Raji (cell line): ENCODE data around the gene CYB5R3.

ENCODE experiments used
- POLR2A ChIP-seq: IDR thresholded peaks from 2 replicates; pipeline ENCODE4 v1.6.1; 2011; ENCODE audit warnings: low read depth, low read length, control low read depth; ENCODE audit not compliant: insufficient read depth

Gene CYB5R3

GRCh38 chr22:42622061-42622710 lies 27.0 kb downstream of the CYB5R3 start:
- no peak for TF ChIP-seq POLR2A

GRCh38 chr22:42621505-42622002 lies 27.6 kb downstream of the CYB5R3 start:
- no peak for TF ChIP-seq POLR2A

- TF ChIP-seq POLR2A = no peak
These were observed 29.1 kb downstream of the CYB5R3 start for GRCh38 chr22:42620084-42620483.

DNA sequence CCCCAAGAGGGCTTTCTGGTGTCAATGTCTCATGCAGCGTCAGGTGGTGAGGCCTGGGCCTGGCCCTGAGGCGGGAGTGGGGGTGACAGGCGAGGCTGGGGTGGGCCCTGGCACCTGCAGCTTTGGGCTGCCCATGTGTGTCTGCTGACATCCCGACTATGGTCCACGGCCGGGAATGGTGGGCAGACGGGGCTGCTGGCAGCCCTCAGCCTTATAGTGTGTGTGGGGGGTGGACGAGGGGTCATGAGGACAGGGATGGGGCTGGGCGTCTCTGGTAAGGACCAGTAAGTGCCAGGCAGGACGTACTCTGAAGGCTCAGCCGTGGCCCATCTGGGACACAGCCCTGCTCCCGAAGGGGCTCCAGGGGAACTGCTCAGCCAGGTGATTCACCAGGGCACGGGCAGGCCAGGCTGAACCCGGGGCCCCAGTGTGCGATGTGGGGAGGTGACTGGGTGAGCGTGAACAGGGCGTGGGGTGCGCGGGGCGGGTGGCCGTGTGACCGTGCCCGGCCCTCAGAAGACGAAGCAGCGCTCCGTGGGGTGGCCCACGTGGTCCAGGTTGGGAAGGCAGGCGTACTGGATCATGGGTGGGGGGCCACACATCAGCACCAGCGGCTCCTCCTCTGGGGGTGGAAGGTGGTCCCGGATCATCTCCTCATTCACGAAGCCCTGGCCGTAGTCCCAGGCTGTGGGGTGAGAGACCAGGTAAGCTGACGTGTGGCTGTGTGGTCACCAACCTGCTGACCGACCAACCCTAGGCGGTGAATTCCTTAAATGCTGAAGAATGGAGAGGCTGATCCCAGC lies 29.7 kb downstream of the CYB5R3 start:
- TF ChIP-seq POLR2A = no peak

DNA sequence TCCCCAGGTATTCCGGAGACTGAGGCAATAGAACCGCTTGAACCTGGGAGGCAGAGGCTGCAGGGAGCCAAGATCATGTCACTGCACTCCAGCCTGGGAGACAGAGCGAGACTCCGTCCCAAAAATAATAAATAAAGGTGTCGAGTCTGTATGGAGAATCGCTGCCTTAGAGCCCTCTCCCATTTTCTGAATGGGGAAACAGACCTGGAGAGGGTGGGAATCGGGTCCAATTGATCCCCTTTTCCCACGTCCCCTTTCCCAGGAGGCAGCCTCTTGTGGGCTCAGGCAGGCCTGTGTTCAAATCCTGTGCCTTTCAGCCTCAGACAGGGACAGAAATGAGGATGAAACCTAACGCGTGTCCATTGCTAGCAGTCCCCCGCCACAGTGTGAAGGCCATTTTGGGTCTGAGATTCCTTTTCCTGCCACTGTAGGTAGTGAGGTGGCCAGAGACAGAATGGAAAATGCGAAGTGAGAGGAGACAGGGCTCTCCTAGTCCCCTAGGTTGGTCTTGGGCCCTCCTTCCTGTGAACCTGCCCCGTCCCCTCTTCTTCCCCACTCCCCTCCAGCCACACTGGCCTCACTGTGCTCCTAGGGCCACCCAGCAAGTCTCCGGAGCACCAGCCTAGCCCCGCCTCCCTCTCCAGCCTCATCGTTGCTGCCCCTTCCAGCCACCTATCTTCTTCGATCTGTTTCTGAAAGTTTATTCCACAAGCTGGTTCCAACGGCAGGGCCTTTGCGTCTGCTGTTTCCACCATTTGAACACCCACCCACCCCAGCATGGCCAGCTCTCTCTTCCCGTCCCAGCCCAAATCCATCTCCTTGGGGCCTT lies 31.8 kb downstream of the CYB5R3 start:
- TF ChIP-seq POLR2A = 0 out of 2 replicates have a peak, but pooled peaks have one; percentile 18

DNA sequence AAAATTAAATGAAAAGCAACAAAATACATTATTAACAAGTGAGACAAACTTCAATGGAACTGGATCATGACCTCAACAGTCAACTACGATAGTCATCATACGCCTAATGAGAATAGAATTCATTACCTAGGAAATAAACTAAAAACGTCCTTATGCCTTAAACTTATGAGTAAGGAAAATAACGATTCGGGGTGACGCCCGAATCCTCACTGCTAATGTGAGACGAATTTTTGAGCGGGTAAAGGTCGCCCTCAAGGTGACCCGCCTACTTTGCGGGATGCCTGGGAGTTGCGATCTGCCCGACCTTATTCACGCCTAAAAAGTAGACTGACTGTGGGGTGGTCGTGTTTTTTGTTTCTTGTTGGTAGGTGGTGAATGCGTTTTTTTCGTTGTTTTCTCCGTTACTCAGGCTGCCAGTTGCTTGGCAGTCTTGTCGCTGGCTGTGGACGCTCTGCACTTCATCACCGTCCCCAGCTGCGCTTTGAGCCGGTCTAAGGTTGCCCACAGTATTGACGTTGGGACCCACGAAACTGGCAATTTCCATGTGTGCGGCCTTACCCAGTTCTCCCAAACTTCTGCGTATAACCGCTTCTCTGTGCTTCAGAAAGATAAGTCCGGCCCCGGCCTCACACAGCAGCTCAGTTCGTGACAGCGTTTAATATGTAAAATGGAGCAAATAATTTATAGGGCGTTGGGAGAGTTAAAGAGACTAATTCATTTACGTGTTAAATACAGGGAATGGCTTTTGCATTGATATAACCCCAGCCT lies 33.9 kb downstream of the CYB5R3 start:
- peak; percentile 100 for TF ChIP-seq POLR2A

DNA sequence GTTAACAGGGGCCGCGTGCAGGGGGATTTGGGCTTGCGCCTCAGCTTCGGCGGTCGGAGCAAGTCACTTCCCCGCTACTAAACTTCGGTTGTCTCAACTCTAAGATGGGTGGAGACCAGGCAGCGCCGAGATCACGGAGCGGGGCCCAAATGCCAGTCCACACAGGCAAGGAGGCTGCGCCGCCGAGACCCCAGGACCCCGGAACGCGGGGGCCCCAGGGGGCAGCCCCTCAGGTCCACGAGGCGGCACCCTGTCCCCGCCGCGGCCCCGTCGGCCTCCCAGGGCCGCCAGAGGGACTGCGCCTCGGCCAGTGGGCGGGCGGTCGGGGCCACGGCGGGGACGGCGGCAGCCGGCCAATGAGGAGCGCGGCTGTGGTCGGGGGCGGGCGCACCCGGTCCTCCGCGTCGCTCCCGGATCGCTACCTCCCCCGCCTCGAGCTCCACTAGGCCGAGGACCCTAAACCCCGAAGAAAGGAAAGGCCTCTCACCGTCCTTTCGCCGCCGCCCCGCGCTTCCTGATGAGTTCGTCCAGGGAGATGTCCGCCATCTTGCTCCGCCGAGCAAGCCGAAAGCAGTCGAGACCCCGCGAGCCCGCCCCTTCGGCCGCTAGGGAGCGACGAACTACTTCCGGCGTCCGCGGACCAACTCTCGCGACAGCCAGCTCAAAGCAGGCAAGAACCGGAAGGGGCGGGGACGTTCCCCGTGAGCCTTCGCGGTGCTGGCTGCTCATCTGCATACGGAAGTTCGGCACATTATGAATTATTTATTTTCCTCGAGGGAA lies 34.7 kb downstream of the CYB5R3 start, which contains the start of gene POLDIP3:
TSS of gene POLDIP3 (minus strand) at position 572 of the 780 bp plus-strand sequence. CDS start at position 546, 26 bp downstream.
- peak; percentile 44; the same call in 1 of the 2 replicates for TF ChIP-seq POLR2A

- no peak for TF ChIP-seq POLR2A
These were observed 35.3 kb downstream of the CYB5R3 start for GRCh38 chr22:42613872-42614301.

DNA sequence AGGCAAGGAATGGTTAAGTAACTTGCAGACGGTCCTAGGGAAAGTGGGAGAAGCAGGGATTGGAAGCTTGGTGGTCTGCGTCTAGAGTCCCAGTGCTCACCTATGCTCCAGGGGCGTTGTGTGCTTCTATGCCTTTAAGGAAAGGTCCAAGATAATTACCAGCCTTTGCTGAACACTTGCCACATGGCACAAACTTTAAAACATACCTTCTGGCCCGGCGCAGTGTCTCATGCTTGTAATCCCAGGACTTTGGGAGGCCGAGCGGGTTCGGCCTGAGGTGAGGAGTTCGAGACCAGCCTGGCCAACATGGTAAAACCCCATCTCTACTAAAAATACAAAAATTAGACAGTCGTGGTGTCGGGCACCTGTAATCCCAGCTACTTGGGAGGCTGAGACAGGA lies 36.9 kb downstream of the CYB5R3 start:
- TF ChIP-seq POLR2A = no peak

DNA sequence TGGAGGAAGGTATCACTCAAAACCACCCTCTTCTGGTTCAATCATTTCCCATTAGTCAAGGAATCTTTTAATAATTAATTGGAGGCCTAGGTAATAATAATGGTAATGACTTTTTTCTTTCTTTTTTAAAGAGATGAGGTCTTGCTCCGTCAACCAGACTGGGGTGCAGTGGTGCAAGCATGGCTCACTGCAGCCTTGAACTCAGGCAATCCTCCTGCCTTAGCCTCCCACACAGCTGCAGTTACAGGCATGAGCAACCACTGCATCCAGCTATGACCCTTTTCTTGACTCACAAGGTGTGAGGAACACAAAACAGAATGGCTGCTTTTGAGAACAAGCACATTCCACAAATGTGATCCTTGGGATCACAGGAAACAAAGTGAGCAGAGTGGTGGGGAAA lies 38.1 kb downstream of the CYB5R3 start:
- no peak for TF ChIP-seq POLR2A

DNA sequence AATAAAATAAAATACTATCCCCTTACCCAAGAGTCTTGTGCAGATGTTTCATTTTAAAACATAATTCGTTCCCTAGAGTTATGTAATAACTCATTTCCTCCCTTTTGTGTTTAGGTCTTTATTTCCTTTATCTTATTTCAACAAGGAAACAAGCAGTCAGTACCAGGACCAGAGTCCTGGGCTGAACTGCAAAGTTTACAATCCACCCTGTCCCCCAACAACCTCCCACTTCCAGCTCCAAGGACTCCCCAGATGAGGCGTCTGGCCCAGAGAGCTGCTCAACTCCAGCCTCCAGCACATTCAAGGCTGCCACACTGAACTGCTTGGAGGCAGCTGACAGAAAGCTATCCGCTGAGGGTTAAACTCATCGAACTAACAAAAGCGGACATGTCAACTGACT lies 39.0 kb downstream of the CYB5R3 start:
- TF ChIP-seq POLR2A = no peak

- no peak for TF ChIP-seq POLR2A
These were observed 40.3 kb downstream of the CYB5R3 start for GRCh38 chr22:42608823-42609361.

DNA sequence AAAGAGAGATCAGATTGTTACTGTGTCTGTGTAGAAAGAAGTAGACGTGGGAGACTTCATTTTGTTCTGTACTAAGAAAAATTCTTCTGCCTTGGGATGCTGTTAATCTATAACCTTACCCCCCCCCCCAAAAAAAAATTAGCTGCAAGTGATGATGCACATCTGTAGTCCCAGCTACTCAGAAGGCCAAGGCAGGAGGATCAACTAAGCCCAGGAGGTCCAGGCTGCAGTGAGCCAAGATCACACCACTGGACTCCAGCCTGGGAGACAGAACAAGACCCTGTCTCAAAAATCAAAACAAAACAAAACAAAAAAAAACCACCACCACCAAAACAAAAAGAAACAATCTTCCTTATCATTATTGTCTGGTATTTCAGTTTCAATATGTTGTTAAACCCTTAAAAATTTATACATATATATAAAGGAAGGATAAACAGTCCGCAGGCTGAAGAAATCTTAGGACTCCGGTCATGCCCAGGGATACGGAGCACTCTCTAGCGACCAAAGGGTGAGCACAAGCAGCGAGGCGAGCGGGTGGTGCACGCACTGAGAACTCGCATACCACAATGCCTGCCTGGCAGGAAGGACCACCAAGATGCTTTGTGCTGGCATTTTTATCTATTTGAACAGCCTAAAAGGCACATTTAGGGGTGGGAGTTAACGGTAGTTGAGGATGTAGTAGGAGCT lies 40.9 kb downstream of the CYB5R3 start:
- TF ChIP-seq POLR2A = no peak
